Measurements from ENCODE around the gene MOSPD3.

Gene MOSPD3

GRCh38 chr7:100604028-100604975, 8.0 kb upstream of the MOSPD3 start:
- peak; percentile 43; the same call in 1 of the 2 replicates for TF ChIP-seq ZFP3 (CRISPR knock-in tag; IDR thresholded peaks at IDR 0.05)
- peak; percentile 95; the same call in 1 of the 2 replicates for TF ChIP-seq PATZ1 (CRISPR knock-in tag; IDR thresholded peaks at IDR 0.05; ENCODE audit: borderline replicate concordance)
- TF ChIP-seq CSDC2 (CRISPR knock-in tag; IDR thresholded peaks at IDR 0.05), result no peak
- no peak for TF ChIP-seq POU6F1 (CRISPR knock-in tag; IDR thresholded peaks at IDR 0.05; ENCODE audit: borderline replicate concordance, low read depth)
- no peak for TF ChIP-seq ZNF8 (CRISPR knock-in tag; IDR thresholded peaks at IDR 0.05)
- ATAC-seq, result peak; percentile 42

GRCh38 chr7:100604976-100605911, 7.1 kb upstream of the MOSPD3 start:
- no peak for ATAC-seq
- TF ChIP-seq OSR1 (CRISPR knock-in tag; IDR thresholded peaks at IDR 0.05), result no peak
- TF ChIP-seq BACH2 (CRISPR knock-in tag; IDR thresholded peaks at IDR 0.05; ENCODE audit: borderline replicate concordance), result no peak

GRCh38 chr7:100606313-100606712, 6.0 kb upstream of the MOSPD3 start:
- no peak for ATAC-seq
- no peak for TF ChIP-seq ZFP3 (CRISPR knock-in tag; IDR thresholded peaks at IDR 0.05)
- TF ChIP-seq ZNF70 (CRISPR knock-in tag; IDR thresholded peaks at IDR 0.05), result no peak
- no peak for TF ChIP-seq CREB5 (CRISPR knock-in tag; IDR thresholded peaks at IDR 0.05; ENCODE audit: low read depth)
- no peak for TF ChIP-seq PPARA (CRISPR knock-in tag; IDR thresholded peaks at IDR 0.05; ENCODE audit: borderline replicate concordance)
- TF ChIP-seq ZNF565 (CRISPR knock-in tag; conservative IDR thresholded peaks at IDR 0.05; ENCODE audit: low read depth), result no peak
- TF ChIP-seq ESRRG (CRISPR knock-in tag; IDR thresholded peaks at IDR 0.05), result no peak
- TF ChIP-seq TSHZ2 (CRISPR knock-in tag; IDR thresholded peaks at IDR 0.05), result no peak
- no peak for TF ChIP-seq BACH2 (CRISPR knock-in tag; IDR thresholded peaks at IDR 0.05; ENCODE audit: borderline replicate concordance)
- TF ChIP-seq PATZ1 (CRISPR knock-in tag; IDR thresholded peaks at IDR 0.05; ENCODE audit: borderline replicate concordance), result no peak
- TF ChIP-seq ZNF8 (CRISPR knock-in tag; IDR thresholded peaks at IDR 0.05), result no peak
- no peak for TF ChIP-seq POU6F1 (CRISPR knock-in tag; IDR thresholded peaks at IDR 0.05; ENCODE audit: borderline replicate concordance, low read depth)
- TF ChIP-seq SNAI2 (CRISPR knock-in tag; IDR thresholded peaks at IDR 0.05), result no peak
- no peak for TF ChIP-seq ZC3H10 (CRISPR knock-in tag; IDR thresholded peaks at IDR 0.05)
- no peak for TF ChIP-seq CSDC2 (CRISPR knock-in tag; IDR thresholded peaks at IDR 0.05)
- no peak for TF ChIP-seq ARNTL (CRISPR knock-in tag; IDR thresholded peaks at IDR 0.05; ENCODE audit: borderline replicate concordance, low read depth)
- TF ChIP-seq TOX (CRISPR knock-in tag; IDR thresholded peaks at IDR 0.05; ENCODE audit: borderline replicate concordance), result no peak
- TF ChIP-seq OSR1 (CRISPR knock-in tag; IDR thresholded peaks at IDR 0.05), result no peak
- no peak for TF ChIP-seq ZFP30 (CRISPR knock-in tag; IDR thresholded peaks at IDR 0.05)
- no peak for TF ChIP-seq CSRNP3 (CRISPR knock-in tag; IDR thresholded peaks at IDR 0.05)

Data from SK-N-SH treated with all-trans-retinoic acid at 6 μM for 48 hours (cell line).